Fibroblast of gingiva (primary cell): ENCODE results near the gene C3orf70.
A peak's percentile ranks its signal among the peaks of the same experiment; 100 is the strongest.

Source experiments
- DNase-seq: peaks from one replicate; pipeline ENCODE4 v3.0.0-alpha.2; 2011; ENCODE audit warnings: low read depth

C3orf70 gene

DNA sequence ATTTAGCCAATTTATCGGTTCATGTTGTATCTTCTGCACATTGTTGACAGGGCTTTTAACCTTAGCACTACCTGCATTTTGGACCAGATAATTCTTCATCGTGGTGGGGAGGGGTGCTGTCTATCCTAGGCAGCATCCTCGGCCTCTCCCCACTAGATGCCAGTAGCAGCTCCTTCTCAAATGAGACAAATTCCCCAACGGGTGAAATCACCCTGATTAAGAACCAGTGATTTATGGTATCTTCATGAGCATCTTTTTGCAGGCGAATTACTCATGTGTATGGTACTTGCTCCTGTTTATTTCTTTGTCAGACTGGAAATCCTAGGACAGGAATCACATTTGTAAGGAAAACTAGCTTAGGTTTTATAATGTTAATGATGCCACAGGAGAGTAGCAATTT, 68.0 kb downstream of the C3orf70 start:
- DNase-seq, result no peak

DNA sequence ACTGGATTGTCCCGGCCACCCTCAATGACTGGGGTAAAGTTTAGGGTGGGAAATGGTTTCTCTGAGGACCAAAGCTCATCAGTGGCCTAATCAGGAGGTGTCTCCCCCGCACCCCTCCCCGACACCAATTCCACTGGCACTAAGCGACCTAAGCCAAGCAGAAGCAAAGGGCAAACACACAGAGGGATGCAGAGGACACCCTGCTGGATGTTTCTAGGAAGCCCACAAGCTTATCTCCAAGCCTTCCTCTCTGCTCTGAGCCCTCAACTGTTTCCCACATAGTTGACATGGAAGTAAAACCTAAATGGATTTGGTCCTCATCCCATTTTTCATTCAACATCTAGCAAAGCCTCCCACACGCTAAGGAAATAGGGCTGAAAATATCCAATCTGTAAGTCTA, 68.5 kb downstream of the C3orf70 start:
- DNase-seq, result no peak

GRCh38 chr3:185082829-185083228, 70.0 kb downstream of the C3orf70 start:
- DNase-seq, result no peak

- no peak for DNase-seq
Observed at GRCh38 chr3:185082149-185082548, 70.7 kb downstream of the C3orf70 start.

GRCh38 chr3:185081521-185081920, 71.3 kb downstream of the C3orf70 start:
- no peak for DNase-seq

DNA sequence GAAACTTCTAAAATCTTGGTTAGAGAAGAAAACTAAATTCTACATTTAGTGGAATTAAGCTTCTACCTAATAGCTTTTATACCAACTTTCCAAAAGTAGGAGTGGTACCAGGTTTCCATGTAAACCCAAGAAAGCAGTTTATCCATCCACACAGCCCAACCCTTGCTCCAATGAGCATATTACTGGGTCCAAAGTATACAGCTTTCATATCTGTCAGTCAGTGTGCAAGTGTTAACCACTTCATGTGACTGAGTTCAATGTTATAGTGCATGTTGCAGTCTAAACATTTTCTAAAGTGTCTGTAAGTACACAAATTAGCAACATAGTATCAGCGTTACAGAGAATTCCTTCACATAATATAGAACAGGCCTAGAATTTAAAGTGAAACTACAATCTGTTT, 73.2 kb downstream of the C3orf70 start:
- no peak for DNase-seq

GRCh38 chr3:185076219-185076618, 76.6 kb downstream of the C3orf70 start:
- no peak for DNase-seq

DNA sequence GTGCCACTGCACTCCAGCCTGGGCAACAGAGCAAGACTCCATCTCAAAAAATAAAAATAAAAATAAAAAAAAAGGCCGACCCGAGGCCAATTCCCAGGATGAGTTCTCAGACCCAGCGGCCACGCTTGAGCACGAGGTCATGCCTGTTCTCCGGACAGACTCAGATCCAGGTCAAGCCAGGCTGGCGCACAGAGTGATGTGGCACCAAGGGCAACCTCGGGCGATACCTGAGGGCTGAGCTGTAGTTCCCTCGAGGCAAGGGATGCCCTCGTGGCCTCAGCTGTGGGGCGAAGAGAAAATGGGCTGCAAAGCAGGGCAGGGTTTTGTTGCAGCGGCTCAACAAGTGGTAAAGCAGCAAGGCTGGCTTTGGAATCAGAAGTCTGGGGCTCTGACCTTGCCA, 77.3 kb downstream of the C3orf70 start:
- DNase-seq, result no peak

GRCh38 chr3:185071287-185071800, 81.5 kb downstream of the C3orf70 start:
- DNase-seq, result no peak

DNA sequence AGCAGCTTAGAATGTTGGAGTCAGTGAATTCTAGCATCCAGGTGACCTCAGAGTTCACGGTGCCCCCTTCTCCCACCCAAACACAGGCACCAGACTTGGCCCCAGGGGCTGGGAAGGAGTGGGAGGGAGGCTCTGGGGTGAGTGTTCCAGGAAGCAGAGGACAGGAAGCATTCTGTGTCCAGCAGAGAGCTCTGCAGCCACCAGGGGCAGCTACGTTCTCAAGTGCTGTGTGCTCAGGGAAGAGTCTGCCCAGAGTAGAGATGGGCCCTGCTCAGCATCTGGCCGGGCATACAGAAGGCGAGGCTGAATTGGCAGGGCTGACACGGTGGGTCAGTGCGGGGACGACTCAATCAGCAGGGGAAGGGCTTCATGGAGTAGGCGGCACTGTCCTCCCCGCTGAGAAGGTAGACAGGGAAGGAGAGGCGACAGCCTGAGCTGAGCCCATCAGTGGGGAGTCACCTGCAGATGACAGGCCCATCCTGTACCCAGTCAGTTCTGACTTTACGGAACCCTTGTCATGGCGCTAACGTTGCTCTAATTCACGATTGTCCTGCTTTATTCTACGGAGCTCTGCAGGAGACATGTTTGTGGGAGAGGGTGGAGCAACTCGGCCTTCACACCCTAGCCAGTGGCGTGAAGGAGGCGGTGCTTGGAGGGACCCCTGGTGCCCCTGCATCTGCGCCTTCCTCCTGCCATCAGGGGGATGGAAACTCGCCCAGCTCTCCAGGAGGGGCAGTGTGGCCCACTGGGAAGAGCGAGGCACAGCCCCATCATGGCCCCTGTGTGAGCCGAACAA, 82.2 kb downstream of the C3orf70 start:
- no peak for DNase-seq

DNA sequence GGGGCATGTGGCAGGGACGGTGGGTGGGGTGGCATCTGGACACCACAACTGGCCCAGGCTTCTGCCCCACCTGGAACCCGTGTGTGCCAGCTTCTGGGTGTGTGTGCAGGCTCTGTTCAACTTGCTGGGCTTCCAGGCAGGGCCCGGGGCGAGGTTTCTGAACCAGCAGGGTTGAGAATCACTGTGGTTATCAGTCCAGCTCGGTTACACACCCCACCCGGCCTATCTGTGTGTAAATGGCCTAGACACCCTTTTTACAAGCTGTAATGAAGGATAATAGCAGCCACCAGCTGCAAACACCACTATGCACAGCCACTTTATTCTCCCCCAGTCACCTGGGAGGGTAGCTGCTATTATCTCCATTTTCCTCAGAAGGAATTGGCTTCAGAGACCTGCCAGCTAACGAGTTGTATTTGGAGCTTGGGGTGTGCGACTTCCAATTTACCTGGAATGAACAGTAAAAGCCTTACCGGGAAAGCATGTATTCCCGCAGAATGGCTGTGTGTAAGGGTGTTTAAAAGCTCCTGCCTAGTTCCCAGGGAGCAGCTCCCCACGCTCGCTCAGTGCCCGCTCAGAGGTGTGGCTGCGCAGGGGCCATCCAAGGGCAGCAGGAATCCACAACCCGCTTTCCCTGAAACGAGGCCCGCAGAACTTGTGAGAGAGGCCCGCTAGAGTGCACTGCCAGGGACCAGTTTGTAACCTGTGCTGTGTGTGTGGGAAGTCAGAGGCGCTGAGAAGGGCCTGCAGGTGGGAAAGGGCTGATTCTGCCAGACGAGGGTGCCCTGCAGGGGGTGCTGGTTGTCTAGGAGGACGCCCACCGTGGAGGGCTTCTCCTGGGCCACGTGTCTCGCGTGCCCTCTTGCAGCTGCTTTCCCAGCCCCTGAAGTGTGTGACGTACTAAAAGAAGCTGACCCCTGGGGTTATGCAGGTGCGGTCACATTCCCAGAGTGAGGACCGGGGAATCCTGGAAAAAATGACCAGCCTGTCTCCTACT, 83.5 kb downstream of the C3orf70 start:
- DNase-seq, result no peak

GRCh38 chr3:185067173-185067572, 85.7 kb downstream of the C3orf70 start:
- no peak for DNase-seq

DNA sequence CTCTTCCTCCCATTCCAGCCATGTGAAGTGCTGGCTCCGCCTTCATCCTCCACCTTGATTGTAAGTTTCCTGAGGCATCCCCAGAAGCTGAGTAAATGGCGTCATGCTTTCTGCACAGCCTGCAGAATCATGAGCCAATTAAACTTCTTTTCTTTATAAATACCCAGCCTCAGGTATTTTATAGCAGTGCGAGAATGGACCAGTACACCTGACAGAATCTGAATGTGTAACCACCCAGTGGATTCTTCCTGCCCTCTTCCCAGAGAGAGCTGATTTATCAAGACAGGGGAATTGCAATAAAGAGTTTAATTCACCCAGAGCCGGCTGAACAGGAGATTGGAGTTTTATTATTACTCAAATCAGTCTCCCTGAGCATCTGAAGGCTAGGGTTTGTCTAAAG, 86.6 kb downstream of the C3orf70 start:
- no peak for DNase-seq

DNA sequence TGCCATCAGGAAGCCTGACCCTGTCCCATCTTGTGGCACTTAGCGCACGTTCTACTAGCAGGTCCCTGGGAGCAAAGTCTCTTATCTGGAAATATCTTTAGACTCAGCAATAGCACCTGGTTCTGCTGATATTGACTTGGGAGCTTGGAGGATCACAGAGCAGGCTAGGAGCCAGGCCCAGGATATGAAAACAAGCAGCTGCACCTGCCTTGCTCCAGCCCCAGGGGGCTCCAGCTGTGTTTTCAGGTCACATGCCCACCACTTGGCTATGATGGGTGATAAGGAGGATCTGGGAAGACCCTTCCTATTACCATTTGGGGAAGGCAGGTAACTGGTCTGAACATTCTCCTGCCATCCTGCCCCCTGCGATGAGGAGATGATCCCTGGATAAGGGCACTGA, 87.8 kb downstream of the C3orf70 start:
- DNase-seq, result no peak

GRCh38 chr3:185063431-185063830, 89.4 kb downstream of the C3orf70 start:
- no peak for DNase-seq

- DNase-seq, result peak; percentile 12
Observed at GRCh38 chr3:185062191-185062590, 90.7 kb downstream of the C3orf70 start.

DNA sequence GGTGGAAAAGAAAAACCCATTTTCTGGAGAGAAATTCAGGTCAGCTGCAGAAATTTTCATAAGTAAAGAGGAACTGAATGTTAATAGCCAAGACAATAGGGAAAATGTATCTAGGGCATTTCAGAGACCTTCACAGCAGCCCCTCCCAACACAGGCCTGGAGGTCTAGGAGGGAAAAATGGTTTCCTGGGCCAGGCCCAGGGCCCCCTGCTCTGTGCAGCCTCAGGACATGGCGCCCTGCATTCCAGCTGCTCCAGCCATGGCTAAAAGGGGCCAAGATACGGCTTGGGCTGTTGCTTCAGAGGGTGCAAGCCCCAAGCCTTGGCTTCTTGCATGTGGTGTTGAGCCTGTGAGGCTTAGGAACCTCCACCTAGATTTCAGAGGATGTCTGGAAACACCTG, 92.2 kb downstream of the C3orf70 start:
- DNase-seq, result no peak

DNA sequence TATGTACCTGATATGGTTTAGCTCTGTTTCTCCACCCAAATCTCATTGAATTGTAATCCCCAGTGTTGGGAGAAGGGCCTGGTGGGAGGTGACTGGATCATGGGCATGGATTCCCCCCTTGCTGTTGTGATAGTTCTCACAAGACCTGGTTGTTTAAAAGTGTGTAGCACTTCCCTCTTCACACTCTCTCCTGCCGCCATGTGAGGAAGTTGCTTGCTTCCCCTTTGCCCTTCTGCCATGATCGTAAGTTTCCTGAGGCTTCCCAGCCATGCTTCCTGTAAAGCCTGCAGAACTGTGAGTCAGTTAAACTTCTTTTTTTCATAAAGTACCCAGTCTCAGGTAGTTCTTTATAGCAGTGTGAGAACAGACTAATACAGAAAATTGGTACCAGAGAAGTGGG, 93.1 kb downstream of the C3orf70 start:
- DNase-seq, result no peak

- no peak for DNase-seq
Observed at GRCh38 chr3:185058796-185059195, 94.1 kb downstream of the C3orf70 start.

DNA sequence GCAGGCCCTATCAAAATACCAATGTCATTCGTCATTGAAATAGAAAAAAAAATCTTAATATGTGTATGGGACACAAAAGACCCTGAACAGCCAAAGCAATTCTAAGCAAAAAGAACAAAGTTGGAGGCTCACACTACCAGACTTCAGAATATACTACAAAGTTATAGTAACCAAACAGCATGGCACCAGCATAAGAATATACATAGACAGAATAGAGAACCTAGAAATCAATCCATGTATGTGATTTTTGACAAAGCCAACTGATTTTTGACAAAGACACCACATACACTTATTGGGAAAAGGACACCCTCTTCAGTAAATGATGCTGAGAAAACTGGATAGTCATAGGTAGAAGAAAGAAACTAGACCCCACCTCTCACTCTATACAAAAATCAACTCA, 95.0 kb downstream of the C3orf70 start:
- no peak for DNase-seq

DNA sequence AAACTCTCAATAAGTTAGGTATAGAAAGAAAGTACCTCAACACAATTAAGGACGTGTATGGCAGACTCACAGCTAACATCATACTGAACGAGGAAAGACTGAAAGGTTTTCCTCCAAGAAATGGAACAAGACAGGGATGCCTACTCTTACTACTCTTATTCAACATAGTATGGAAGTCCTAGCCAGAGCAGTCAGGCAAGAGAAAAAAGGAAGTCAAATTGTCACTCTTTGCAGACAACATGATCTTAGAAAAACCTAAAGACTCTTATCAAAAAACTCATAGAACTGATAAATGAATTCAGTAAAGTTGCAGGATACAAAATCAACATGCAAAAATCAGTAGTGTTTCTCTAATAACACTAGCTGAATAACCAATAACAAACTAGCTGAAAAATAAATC, 96.0 kb downstream of the C3orf70 start:
- no peak for DNase-seq

- no peak for DNase-seq
Observed at GRCh38 chr3:185052631-185053030, 100.2 kb downstream of the C3orf70 start.

DNA sequence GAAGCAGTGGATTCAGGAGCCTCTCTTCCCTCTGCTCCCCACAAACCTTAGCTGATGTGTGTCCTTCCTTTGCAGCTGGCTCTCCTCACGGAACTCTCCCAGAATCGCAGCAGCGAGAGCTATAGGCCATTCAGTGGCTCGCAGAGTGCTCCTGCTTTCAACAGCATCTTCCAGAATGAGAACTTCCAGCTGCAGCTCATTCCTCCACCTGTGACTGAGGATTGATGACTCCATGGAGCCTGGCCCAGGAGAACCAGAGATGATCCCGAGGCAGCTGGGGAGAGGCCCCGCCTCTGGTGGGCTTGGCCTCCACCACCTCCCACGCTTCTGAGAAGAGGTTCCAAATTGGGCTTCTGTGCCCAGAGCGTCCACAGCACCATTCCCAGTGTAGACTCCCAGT, 101.1 kb downstream of the C3orf70 start:
- DNase-seq, result no peak
